ENCODE measurements around the gene SLC19A3.

GRCh38 chr2:227765788-227766372, 48.1 kb upstream of the SLC19A3 start:
- TF ChIP-seq, protein P1, sequence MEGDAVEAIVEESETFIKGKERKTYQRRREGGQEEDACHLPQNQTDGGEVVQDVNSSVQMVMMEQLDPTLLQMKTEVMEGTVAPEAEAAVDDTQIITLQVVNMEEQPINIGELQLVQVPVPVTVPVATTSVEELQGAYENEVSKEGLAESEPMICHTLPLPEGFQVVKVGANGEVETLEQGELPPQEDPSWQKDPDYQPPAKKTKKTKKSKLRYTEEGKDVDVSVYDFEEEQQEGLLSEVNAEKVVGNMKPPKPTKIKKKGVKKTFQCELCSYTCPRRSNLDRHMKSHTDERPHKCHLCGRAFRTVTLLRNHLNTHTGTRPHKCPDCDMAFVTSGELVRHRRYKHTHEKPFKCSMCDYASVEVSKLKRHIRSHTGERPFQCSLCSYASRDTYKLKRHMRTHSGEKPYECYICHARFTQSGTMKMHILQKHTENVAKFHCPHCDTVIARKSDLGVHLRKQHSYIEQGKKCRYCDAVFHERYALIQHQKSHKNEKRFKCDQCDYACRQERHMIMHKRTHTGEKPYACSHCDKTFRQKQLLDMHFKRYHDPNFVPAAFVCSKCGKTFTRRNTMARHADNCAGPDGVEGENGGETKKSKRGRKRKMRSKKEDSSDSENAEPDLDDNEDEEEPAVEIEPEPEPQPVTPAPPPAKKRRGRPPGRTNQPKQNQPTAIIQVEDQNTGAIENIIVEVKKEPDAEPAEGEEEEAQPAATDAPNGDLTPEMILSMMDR (IDR thresholded peaks at IDR 0.05): no peak
- no peak for TF ChIP-seq POLR2A (IDR thresholded peaks at IDR 0.05)
